Liver (tissue), 9 donors: ENCODE results near the gene COMP. TPM values are rescaled to one million over a fixed set of nuclear protein-coding genes. Genes with fewer than 3 reads are reported as not detected.

Source experiments
- DNase-seq: peaks from one replicate; pipeline ENCODE4 v3.0.0-alpha.2; 2017; ENCODE audit warnings: low spot score
- H3K27ac ChIP-seq, 2 donors: one replicate each; pipeline ENCODE4 v1.7.0; 2013; ENCODE audit warnings: inconsistent platforms in 2 of 2, low read length in 2 of 2, control low read depth in 1 of 2, low read depth in 1 of 2, mild to moderate bottlenecking in 1 of 2
- H3K27me3 ChIP-seq, 4 donors: one replicate each; pipeline versions ENCODE4 v1.6.1 to v1.7.0; 2013; ENCODE audit warnings: low read length in 3 of 4, inconsistent platforms in 1 of 4, mild to moderate bottlenecking in 1 of 4, moderate library complexity in 1 of 4; ENCODE audit not compliant: control insufficient read depth in 4 of 4, insufficient read depth in 4 of 4
- H3K36me3 ChIP-seq, 4 donors: one replicate each; pipeline versions ENCODE4 v1.6.1 to v1.7.0; 2013; ENCODE audit warnings: low read length in 3 of 4, mild to moderate bottlenecking in 3 of 4, low read depth in 1 of 4, moderate library complexity in 1 of 4; ENCODE audit not compliant: control insufficient read depth in 4 of 4, insufficient read depth in 3 of 4
- H3K4me1 ChIP-seq, 4 donors: one replicate each; pipeline versions ENCODE4 v1.6.1 to v1.7.0; 2013; ENCODE audit warnings: low read length in 3 of 4, mild to moderate bottlenecking in 3 of 4, moderate library complexity in 1 of 4; ENCODE audit not compliant: control insufficient read depth in 4 of 4, insufficient read depth in 4 of 4
- H3K4me3 ChIP-seq, 3 donors: one replicate each; pipeline versions ENCODE4 v1.6.1 to v1.7.0; 2013; ENCODE audit warnings: low read length in 3 of 3, control low read depth in 1 of 3, low read depth in 1 of 3, mild to moderate bottlenecking in 1 of 3
- H3K9ac ChIP-seq, 2 donors: one replicate each; pipeline ENCODE4 v1.7.0; 2013; ENCODE audit warnings: low read length in 2 of 2, mild to moderate bottlenecking in 2 of 2, moderate library complexity in 2 of 2, control low read depth in 1 of 2, low read depth in 1 of 2
- H3K9me3 ChIP-seq, 4 donors: one replicate each; pipeline versions ENCODE4 v1.6.1 to v1.7.0; 2013; ENCODE audit warnings: low read length in 3 of 4; ENCODE audit not compliant: control insufficient read depth in 4 of 4
- CTCF ChIP-seq: fragments of 150-350 bp; IDR thresholded peaks from 2 replicates; pipeline ENCODE4 v1.5.1; 2017; ENCODE audit warnings: improper control_type of control experiment, low read depth, low read length; ENCODE audit not compliant: missing input control
- EGR1 ChIP-seq, 2 donors: IDR thresholded peaks; 2 replicates each; pipeline ENCODE4 v1.6.1; 2016 to 2018; ENCODE audit warnings: antibody characterized with exemption in 2 of 2, low read depth in 2 of 2
- FOXA1 ChIP-seq: IDR thresholded peaks from 2 replicates; pipeline ENCODE4 v1.6.1; 2016; ENCODE audit warnings: antibody characterized with exemption
- FOXA2 ChIP-seq: IDR thresholded peaks from 2 replicates; pipeline ENCODE4 v1.6.1; 2016; ENCODE audit warnings: antibody characterized with exemption
- GABPA ChIP-seq, 2 donors: IDR thresholded peaks in 1 of 2; conservative IDR thresholded peaks in 1 of 2; 2 replicates each; pipeline ENCODE4 v1.6.1; 2016; ENCODE audit warnings: antibody characterized with exemption in 2 of 2, mild to moderate bottlenecking in 1 of 2, moderate library complexity in 1 of 2
- HNF4A ChIP-seq, 2 donors: conservative IDR thresholded peaks; 2 replicates each; pipeline ENCODE4 v1.6.1; 2016; ENCODE audit warnings: antibody characterized with exemption in 2 of 2, mild to moderate bottlenecking in 2 of 2
- HNF4G ChIP-seq: IDR thresholded peaks from 2 replicates; pipeline ENCODE4 v1.6.1; 2016; ENCODE audit warnings: antibody characterized with exemption
- JUND ChIP-seq, 2 donors: IDR thresholded peaks; 2 replicates each; pipeline ENCODE4 v1.6.1; 2016; ENCODE audit warnings: antibody characterized with exemption in 2 of 2
- MAX ChIP-seq: IDR thresholded peaks from 2 replicates; pipeline ENCODE4 v1.6.1; 2016; ENCODE audit warnings: antibody characterized with exemption
- NR2F2 ChIP-seq: IDR thresholded peaks from 2 replicates; pipeline ENCODE4 v1.6.1; 2016; ENCODE audit warnings: antibody characterized with exemption
- RAD21 ChIP-seq, 2 donors: IDR thresholded peaks; 2 replicates each; pipeline ENCODE4 v1.6.1; 2016; ENCODE audit warnings: antibody characterized with exemption in 2 of 2, mild to moderate bottlenecking in 2 of 2
- RXRA ChIP-seq, 2 donors: IDR thresholded peaks; 2 replicates each; pipeline ENCODE4 v1.6.1; 2017 to 2018; ENCODE audit warnings: antibody characterized with exemption in 2 of 2, mild to moderate bottlenecking in 1 of 2
- SP1 ChIP-seq: IDR thresholded peaks from 2 replicates; pipeline ENCODE4 v1.6.1; 2018; ENCODE audit warnings: antibody characterized with exemption, mild to moderate bottlenecking
- TAF1 ChIP-seq: conservative IDR thresholded peaks from 2 replicates; pipeline ENCODE4 v1.6.1; 2016; ENCODE audit warnings: antibody characterized with exemption, mild to moderate bottlenecking
- YY1 ChIP-seq: IDR thresholded peaks from 2 replicates; pipeline ENCODE4 v1.6.1; 2016; ENCODE audit warnings: antibody characterized with exemption, mild to moderate bottlenecking
- WGBS: extraction: QIAGEN DNeasy Blood & Tissue Kit; methylation state at CpG from one replicate; pipeline ENCODE4 v1.1.7; 2013; 5-methylcytosine and 5-hydroxymethylcytosine counted together
- polyA plus RNA-seq, 2 donors: library from polyadenylated mRNA; stranded (reverse) in 1 of 2; unstranded in 1 of 2; fragments of 200-250 nt in 1 of 2; fragments of >200 nt in 1 of 2; fragmentation: Nextera tagmentation in 1 of 2; extraction: Ambion mirVana in 1 of 2; gene quantifications; one replicate each; pipeline versions ENCODE4 v1.2.1 to v1.2.3, GENCODE V29; 2013 to 2015
- total RNA-seq, 2 donors: library from RNA; depleted of rRNA; stranded (reverse); fragments of >200 nt; gene quantifications; one replicate each; pipeline ENCODE4 v1.2.3, GENCODE V29; 2014
- TF ChIP-seq, protein P1 (sequence below): IDR thresholded peaks from 2 replicates; pipeline ENCODE4 v1.6.1; 2016; ENCODE audit warnings: antibody characterized with exemption, mild to moderate bottlenecking
- TF ChIP-seq, protein P2 (sequence below): IDR thresholded peaks from 2 replicates; pipeline ENCODE4 v1.6.1; 2016; ENCODE audit warnings: antibody characterized with exemption
- TF ChIP-seq, protein P3 (sequence below): IDR thresholded peaks from 2 replicates; pipeline ENCODE4 v1.6.1; 2016; ENCODE audit warnings: antibody characterized with exemption
- donor health status: healthy.
- donor health status: healthy.
- donor health status: healthy.
- donor health status: healthy.
- donor health status: healthy.

The COMP gene
- total and polyA plus RNA-seq, 4 donors: 0.03 to 0.17 TPM; not detected in 2

GRCh38 chr19:18776736-18777135 lies 14.4 kb downstream of the COMP start:
- WGBS: 80% methylated on average over 12 of the region's 12 CpGs
- H3K27me3 ChIP-seq: no peaks in the 10 kb centered on the region
- H3K27ac ChIP-seq: no peak overlapping the region
- TF ChIP-seq FOXA1 (no peak), FOXA2 (no peak), GABPA (IDR thresholded peaks at IDR 0.05 in 1 of 2, conservative IDR thresholded peaks at IDR 0.05 in 1 of 2) (no peak), NR2F2 (no peak), SP1 (no peak), YY1 (no peak), HNF4G (no peak), JUND (IDR thresholded peaks at IDR 0.05) (no peak), HNF4A (conservative IDR thresholded peaks at IDR 0.05) (no peak), EGR1 (IDR thresholded peaks at IDR 0.05; ENCODE audit: low read depth in 2 of 2) (no peak), MAX (no peak), RAD21 (IDR thresholded peaks at IDR 0.05) (no peak), RXRA (IDR thresholded peaks at IDR 0.05) (no peak), CTCF (no peak), TAF1 (no peak)
- TF ChIP-seq, protein P1, sequence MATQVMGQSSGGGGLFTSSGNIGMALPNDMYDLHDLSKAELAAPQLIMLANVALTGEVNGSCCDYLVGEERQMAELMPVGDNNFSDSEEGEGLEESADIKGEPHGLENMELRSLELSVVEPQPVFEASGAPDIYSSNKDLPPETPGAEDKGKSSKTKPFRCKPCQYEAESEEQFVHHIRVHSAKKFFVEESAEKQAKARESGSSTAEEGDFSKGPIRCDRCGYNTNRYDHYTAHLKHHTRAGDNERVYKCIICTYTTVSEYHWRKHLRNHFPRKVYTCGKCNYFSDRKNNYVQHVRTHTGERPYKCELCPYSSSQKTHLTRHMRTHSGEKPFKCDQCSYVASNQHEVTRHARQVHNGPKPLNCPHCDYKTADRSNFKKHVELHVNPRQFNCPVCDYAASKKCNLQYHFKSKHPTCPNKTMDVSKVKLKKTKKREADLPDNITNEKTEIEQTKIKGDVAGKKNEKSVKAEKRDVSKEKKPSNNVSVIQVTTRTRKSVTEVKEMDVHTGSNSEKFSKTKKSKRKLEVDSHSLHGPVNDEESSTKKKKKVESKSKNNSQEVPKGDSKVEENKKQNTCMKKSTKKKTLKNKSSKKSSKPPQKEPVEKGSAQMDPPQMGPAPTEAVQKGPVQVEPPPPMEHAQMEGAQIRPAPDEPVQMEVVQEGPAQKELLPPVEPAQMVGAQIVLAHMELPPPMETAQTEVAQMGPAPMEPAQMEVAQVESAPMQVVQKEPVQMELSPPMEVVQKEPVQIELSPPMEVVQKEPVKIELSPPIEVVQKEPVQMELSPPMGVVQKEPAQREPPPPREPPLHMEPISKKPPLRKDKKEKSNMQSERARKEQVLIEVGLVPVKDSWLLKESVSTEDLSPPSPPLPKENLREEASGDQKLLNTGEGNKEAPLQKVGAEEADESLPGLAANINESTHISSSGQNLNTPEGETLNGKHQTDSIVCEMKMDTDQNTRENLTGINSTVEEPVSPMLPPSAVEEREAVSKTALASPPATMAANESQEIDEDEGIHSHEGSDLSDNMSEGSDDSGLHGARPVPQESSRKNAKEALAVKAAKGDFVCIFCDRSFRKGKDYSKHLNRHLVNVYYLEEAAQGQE: no peak
- TF ChIP-seq, protein P2, sequence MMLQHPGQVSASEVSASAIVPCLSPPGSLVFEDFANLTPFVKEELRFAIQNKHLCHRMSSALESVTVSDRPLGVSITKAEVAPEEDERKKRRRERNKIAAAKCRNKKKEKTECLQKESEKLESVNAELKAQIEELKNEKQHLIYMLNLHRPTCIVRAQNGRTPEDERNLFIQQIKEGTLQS: no peak
- TF ChIP-seq, protein P3, sequence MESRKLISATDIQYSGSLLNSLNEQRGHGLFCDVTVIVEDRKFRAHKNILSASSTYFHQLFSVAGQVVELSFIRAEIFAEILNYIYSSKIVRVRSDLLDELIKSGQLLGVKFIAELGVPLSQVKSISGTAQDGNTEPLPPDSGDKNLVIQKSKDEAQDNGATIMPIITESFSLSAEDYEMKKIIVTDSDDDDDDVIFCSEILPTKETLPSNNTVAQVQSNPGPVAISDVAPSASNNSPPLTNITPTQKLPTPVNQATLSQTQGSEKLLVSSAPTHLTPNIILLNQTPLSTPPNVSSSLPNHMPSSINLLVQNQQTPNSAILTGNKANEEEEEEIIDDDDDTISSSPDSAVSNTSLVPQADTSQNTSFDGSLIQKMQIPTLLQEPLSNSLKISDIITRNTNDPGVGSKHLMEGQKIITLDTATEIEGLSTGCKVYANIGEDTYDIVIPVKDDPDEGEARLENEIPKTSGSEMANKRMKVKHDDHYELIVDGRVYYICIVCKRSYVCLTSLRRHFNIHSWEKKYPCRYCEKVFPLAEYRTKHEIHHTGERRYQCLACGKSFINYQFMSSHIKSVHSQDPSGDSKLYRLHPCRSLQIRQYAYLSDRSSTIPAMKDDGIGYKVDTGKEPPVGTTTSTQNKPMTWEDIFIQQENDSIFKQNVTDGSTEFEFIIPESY: no peak
- no peak for DNase-seq
- no peak overlapping the region for H3K4me3 ChIP-seq
- no peaks in the 10 kb centered on the region for H3K4me1 ChIP-seq
- H3K9ac ChIP-seq: no peak overlapping the region
- H3K9me3 ChIP-seq: no peaks in the 10 kb centered on the region
- no peaks in the 10 kb centered on the region for H3K36me3 ChIP-seq

GRCh38 chr19:18776288-18776594 lies 14.9 kb downstream of the COMP start:
- Histone ChIP-seq H3K9ac (no peak overlapping the region), H3K36me3 (no peaks in the 10 kb centered on the region), H3K4me3 (no peak overlapping the region), H3K9me3 (no peaks in the 10 kb centered on the region), H3K27me3 (no peaks in the 10 kb centered on the region), H3K27ac (no peak overlapping the region), H3K4me1 (no peaks in the 10 kb centered on the region)
- DNase-seq: no peak
- 88% methylated on average over 8 of the region's 8 CpGs for WGBS
- TF ChIP-seq, protein P3: no peak
- no peak for TF ChIP-seq HNF4A (conservative IDR thresholded peaks at IDR 0.05)
- TF ChIP-seq GABPA (IDR thresholded peaks at IDR 0.05 in 1 of 2, conservative IDR thresholded peaks at IDR 0.05 in 1 of 2): no peak
- TF ChIP-seq JUND (IDR thresholded peaks at IDR 0.05): no peak
- TF ChIP-seq CTCF: no peak
- TF ChIP-seq RAD21 (IDR thresholded peaks at IDR 0.05): no peak
- TF ChIP-seq EGR1 (IDR thresholded peaks at IDR 0.05; ENCODE audit: low read depth in 2 of 2): no peak
- TF ChIP-seq MAX: no peak
- no peak for TF ChIP-seq FOXA1
- no peak for TF ChIP-seq SP1
- TF ChIP-seq YY1: no peak
- no peak for TF ChIP-seq FOXA2
